Endothelial cell of umbilical vein (primary cell): ENCODE measurements around the gene BCAP31. TPM values are rescaled to one million over a fixed set of nuclear protein-coding genes. Genes with fewer than 3 reads are reported as not detected.
A peak's percentile ranks its signal among the peaks of the same experiment; 100 is the strongest.

Experiments
- BruUV-seq: library from RNA; stranded (reverse); fragments of 400-500 nt; replicated peaks from 2 replicates; lab custom pipeline; 2021; lab: Mats Ljungman, UMichigan
- CTCF ChIA-PET: fragments of 300-600, 350-600 bp; sonication (Branson Sonifier 250); formaldehyde crosslinking; loops from one replicate; lab custom pipeline; 2021; ENCODE audit warnings: antibody characterized with exemption, inconsistent platforms; lab: Charles Lee
- POLR2A ChIA-PET: fragments of 300-600, 350-600 bp; sonication (Branson Sonifier 250); formaldehyde crosslinking; loops from one replicate; lab custom pipeline; 2021; ENCODE audit warnings: antibody characterized with exemption, inconsistent platforms; lab: Charles Lee
- DNase-seq: peaks from one replicate; pipeline ENCODE4 v3.0.0-alpha.2; 2011; ENCODE audit warnings: low read depth, low spot score
- FAIRE-seq: peaks from 2 replicates; lab custom pipeline; 2011; peaks lifted over from hg19 to GRCh38; lab: Jason Lieb, UNC
- H2AFZ ChIP-seq: 2 replicates; pipeline ENCODE4 v1.6.0; 2012; ENCODE audit warnings: low read depth, low read length, control low read depth, inconsistent platforms
- H3K27ac ChIP-seq: 2 replicates; pipeline ENCODE4 v1.5.1; 2011; ENCODE audit warnings: low read depth, mild to moderate bottlenecking, control low read depth, low read length, moderate library complexity; ENCODE audit not compliant: insufficient read depth
- H3K27me3 ChIP-seq, 2 experiments: 2 replicates each; pipeline versions ENCODE4 v1.6.0 to v1.6.1; 2011; ENCODE audit warnings: low read length in 2 of 2, mixed read lengths in 1 of 2; ENCODE audit not compliant: control insufficient read depth in 2 of 2, insufficient read depth in 2 of 2
- H3K36me3 ChIP-seq, 2 experiments: 2 replicates in 1 of 2; 3 replicates in 1 of 2; pipeline ENCODE4 v1.5.1; 2011; ENCODE audit warnings: low read length in 2 of 2, mild to moderate bottlenecking in 1 of 2, moderate library complexity in 1 of 2; ENCODE audit not compliant: control insufficient read depth in 2 of 2, insufficient read depth in 2 of 2; ENCODE audit errors: extremely low read depth in 1 of 2
- H3K4me1 ChIP-seq: 3 replicates; pipeline ENCODE4 v1.5.1; 2011; ENCODE audit warnings: mild to moderate bottlenecking, low read length; ENCODE audit not compliant: control insufficient read depth, insufficient read depth; ENCODE audit errors: extremely low read depth
- H3K4me2 ChIP-seq: 2 replicates; pipeline ENCODE4 v1.6.1; 2011; ENCODE audit warnings: low read length, control low read depth, mixed read lengths; ENCODE audit not compliant: insufficient read depth
- H3K4me3 ChIP-seq, 3 experiments: fragments of 200-600 bp in 1 of 3; sonication (generic), shearing (Covaris generic) in 1 of 3; replicated peaks in 1 of 3; 2 replicates each; pipeline ENCODE4 v1.5.1; 2011 to 2016; ENCODE audit warnings: control low read depth in 3 of 3, low read length in 3 of 3, mild to moderate bottlenecking in 2 of 3, inconsistent platforms in 1 of 3, low read depth in 1 of 3, moderate library complexity in 1 of 3; ENCODE audit not compliant: insufficient read depth in 1 of 3
- H3K79me2 ChIP-seq: 2 replicates; pipeline ENCODE4 v1.6.0; 2012; ENCODE audit warnings: low read length, inconsistent platforms; ENCODE audit not compliant: control insufficient read depth, insufficient read depth
- H3K9ac ChIP-seq: replicated peaks from 2 replicates; pipeline ENCODE3; 2011; ENCODE audit warnings: low read length, control low read depth; ENCODE audit not compliant: insufficient read depth; ENCODE audit errors: extremely low read depth
- H3K9me1 ChIP-seq: replicated peaks from 3 replicates; pipeline ENCODE4 v1.6.0; 2011; ENCODE audit warnings: mild to moderate bottlenecking, low read length; ENCODE audit not compliant: control insufficient read depth, insufficient read depth; ENCODE audit errors: extremely low read depth
- H3K9me3 ChIP-seq: replicated peaks from 2 replicates; pipeline ENCODE4 v1.5.1; 2012; ENCODE audit warnings: low read length, inconsistent platforms; ENCODE audit not compliant: control insufficient read depth, insufficient read depth
- H4K20me1 ChIP-seq: replicated peaks from 2 replicates; pipeline ENCODE3; 2011; ENCODE audit warnings: mild to moderate bottlenecking, low read length; ENCODE audit not compliant: control insufficient read depth, insufficient read depth; ENCODE audit errors: extremely low read depth
- EZH2 ChIP-seq: IDR thresholded peaks from 2 replicates; pipeline ENCODE4 v1.6.1; 2012; ENCODE audit warnings: borderline replicate concordance, low read depth, mild to moderate bottlenecking, moderate library complexity, low read length, inconsistent platforms; ENCODE audit not compliant: severe bottlenecking
- FOS ChIP-seq: IDR thresholded peaks from 2 replicates; pipeline ENCODE4 v1.6.1; 2011; ENCODE audit warnings: mild to moderate bottlenecking, low read length, moderate library complexity, borderline replicate concordance; ENCODE audit not compliant: insufficient read depth
- GATA2 ChIP-seq: IDR thresholded peaks from 2 replicates; pipeline ENCODE4 v1.7.0; 2011; ENCODE audit warnings: low read depth, mild to moderate bottlenecking, moderate library complexity, mixed read lengths, low read length; ENCODE audit not compliant: insufficient read length, insufficient read depth
- JUN ChIP-seq: IDR thresholded peaks from 2 replicates; pipeline ENCODE4 v1.6.1; 2011; ENCODE audit warnings: borderline replicate concordance, low read depth; ENCODE audit not compliant: insufficient read length, insufficient read depth
- MYC ChIP-seq: IDR thresholded peaks from one replicate; pipeline ENCODE4 v1.6.1; 2011; ENCODE audit warnings: mild to moderate bottlenecking, low read depth, low read length
- POLR2A ChIP-seq: IDR thresholded peaks from 2 replicates; pipeline ENCODE4 v1.6.1; 2012; ENCODE audit warnings: low read depth, mild to moderate bottlenecking, control low read depth, low read length
- POLR2AphosphoS5 ChIP-seq: IDR thresholded peaks from 2 replicates; pipeline ENCODE4 v1.6.1; 2012; ENCODE audit warnings: low read depth, mild to moderate bottlenecking, control low read depth, low read length, moderate library complexity; ENCODE audit not compliant: insufficient read depth
- dilution Hi-C: fragments of 300-500 bp; cut with MboI; formaldehyde crosslinking; loops from one replicate; pipeline ENCODE4 v1.15.0; 2019; ENCODE audit warnings: low sequenced_read_pairs; ENCODE audit not compliant: extremely low pct_ligation_motif_present
- intact Hi-C: fragments of 100-400 bp; cut with micrococcal nuclease; formaldehyde crosslinking; loops from one replicate; pipeline ENCODE4 v1.10.0; 2022
- polyA plus RNA-seq, 4 experiments: library from polyadenylated mRNA; depleted of rRNA in 3 of 4; stranded (reverse) in 3 of 4; unstranded in 1 of 4; fragments of >200 nt; gene quantifications; 2 replicates each; pipeline versions ENCODE4 v1.2.1 to v1.2.3, GENCODE V29; 2011 to 2012; ENCODE audit warnings: missing spikeins in 1 of 4
- total RNA-seq: library from RNA; stranded (reverse); gene quantifications from 2 replicates; pipeline ENCODE4 v1.2.3, GENCODE V29; 2021
- TF ChIP-seq, protein P1 (sequence below): IDR thresholded peaks from 2 replicates; pipeline ENCODE4 v1.6.1; 2011; ENCODE audit not compliant: insufficient read depth, insufficient read length
- TF ChIP-seq, protein P2 (sequence below), 2 donors: IDR thresholded peaks; 1 replicate in 1 of 2; 2 replicates in 1 of 2; pipeline ENCODE4 v1.5.1; 2011; ENCODE audit warnings: low read length in 2 of 2, mild to moderate bottlenecking in 2 of 2, moderate library complexity in 2 of 2, control low read depth in 1 of 2, inconsistent platforms in 1 of 2, low read depth in 1 of 2; ENCODE audit not compliant: insufficient read depth in 1 of 2; ENCODE audit errors: extremely low read depth in 1 of 2

Gene BCAP31
- total and polyA plus RNA-seq, 2 donors (not counting 3 experiments of a cell fraction or from before 2014, with no cell fraction given) = 169 to 203 TPM

DNA sequence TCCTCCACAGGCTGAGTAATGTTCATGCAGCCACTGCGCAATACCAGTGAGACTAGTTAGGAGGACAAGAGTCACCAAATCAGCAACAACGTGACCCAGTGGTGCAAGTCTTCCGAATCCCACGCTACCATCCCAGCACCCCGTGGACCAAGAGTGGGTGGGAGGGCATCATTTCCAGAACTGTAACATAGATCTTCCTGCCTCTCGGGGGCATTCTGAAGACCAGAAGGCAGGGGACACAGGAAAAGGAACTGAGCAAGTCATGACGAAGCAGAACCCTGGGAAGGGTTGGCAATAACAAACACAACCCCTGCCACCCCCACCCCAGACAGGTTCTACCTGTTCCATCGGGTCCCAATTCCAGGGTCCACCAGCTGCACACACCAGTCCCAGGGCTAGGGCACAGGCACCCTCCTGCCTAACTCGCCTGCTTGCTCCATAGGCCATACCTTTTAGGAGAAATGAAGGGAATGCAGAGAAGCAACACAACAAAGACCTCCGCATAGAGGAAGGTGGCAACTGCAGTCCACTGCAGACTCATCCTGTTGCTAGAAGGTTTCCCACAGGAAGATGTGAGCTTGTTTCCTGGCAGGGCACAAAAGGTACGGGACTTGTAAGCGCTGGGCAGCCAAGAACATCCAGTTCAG is 1.4 kb downstream of the BCAP31 start:
- Histone ChIP-seq H3K79me2 (peaks cover 36% of the 10 kb centered on the region), H3K27me3 (no peaks in the 10 kb centered on the region), H3K9me3 (no peaks in the 10 kb centered on the region), H3K4me2 (peak overlapping the region; percentile 45), H3K9ac (peak overlapping the region; percentile 69), H2AFZ (no peak overlapping the region), H3K4me3 (peak overlapping the region in 2 of 3 experiments; percentile 41 to 73), H4K20me1 (no peaks in the 10 kb centered on the region), H3K36me3 (peaks cover 4 to 13% of the 10 kb centered on the region in 2 experiments), H3K4me1 (peaks cover 28% of the 10 kb centered on the region), H3K27ac (peak overlapping the region; percentile 42), H3K9me1 (no peaks in the 10 kb centered on the region)
- ChIA-PET POLR2A (no interaction called here), CTCF (interaction anchor here (3.0 kb wide), 1 partner anchor 14 kb away, joined by 10 read pairs; no protein-coding TSS in a partner anchor)
- TF ChIP-seq FOS = peak; percentile 29
- no peak for TF ChIP-seq JUN
- intact Hi-C loops = no loop called here
- BruUV-seq = TSS peak; percentile 44
- FAIRE-seq (peak; percentile 97), DNase-seq (peak; percentile 33)
- dilution Hi-C loops = no loop called here

DNA sequence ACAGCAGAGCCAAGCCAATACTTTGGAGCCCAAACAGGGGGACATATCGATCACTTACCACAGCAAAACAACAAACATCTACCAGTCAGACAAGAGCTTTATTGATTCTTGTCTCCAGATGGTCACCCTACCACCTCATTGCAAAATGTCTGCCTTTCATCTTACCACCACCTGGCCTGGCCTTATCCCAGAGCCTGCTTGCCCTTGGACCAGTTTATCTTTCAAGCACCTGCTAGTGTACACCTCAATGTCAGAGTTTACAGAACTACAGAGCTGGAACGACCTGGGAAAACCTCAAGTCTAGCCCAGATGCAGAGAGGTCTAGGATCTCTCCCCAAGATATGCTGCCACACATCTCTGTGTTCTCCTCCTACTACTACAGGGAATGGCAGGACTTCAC is 4.5 kb downstream of the BCAP31 start:
- peaks cover 10 to 21% of the 10 kb centered on the region in 2 experiments for H3K36me3 ChIP-seq
- H3K4me1 ChIP-seq = peaks cover 11% of the 10 kb centered on the region
- dilution Hi-C loops (no loop called here), intact Hi-C loops (no loop called here)
- ChIA-PET POLR2A (no interaction called here), CTCF (no interaction called here)
- no peaks in the 10 kb centered on the region for H3K27me3 ChIP-seq
- TF ChIP-seq FOS = no peak
- no peak for TF ChIP-seq POLR2A
- no peak for TF ChIP-seq GATA2
- TF ChIP-seq POLR2AphosphoS5 = no peak
- TF ChIP-seq MYC = no peak
- no peak for TF ChIP-seq EZH2
- TF ChIP-seq, protein P1, sequence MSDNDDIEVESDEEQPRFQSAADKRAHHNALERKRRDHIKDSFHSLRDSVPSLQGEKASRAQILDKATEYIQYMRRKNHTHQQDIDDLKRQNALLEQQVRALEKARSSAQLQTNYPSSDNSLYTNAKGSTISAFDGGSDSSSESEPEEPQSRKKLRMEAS = no peak
- TF ChIP-seq JUN = no peak
- TF ChIP-seq, protein P2, sequence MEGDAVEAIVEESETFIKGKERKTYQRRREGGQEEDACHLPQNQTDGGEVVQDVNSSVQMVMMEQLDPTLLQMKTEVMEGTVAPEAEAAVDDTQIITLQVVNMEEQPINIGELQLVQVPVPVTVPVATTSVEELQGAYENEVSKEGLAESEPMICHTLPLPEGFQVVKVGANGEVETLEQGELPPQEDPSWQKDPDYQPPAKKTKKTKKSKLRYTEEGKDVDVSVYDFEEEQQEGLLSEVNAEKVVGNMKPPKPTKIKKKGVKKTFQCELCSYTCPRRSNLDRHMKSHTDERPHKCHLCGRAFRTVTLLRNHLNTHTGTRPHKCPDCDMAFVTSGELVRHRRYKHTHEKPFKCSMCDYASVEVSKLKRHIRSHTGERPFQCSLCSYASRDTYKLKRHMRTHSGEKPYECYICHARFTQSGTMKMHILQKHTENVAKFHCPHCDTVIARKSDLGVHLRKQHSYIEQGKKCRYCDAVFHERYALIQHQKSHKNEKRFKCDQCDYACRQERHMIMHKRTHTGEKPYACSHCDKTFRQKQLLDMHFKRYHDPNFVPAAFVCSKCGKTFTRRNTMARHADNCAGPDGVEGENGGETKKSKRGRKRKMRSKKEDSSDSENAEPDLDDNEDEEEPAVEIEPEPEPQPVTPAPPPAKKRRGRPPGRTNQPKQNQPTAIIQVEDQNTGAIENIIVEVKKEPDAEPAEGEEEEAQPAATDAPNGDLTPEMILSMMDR (IDR thresholded peaks at IDR 0.05; ENCODE audit: extremely low read depth in 1 of 2, insufficient read depth in 1 of 2, low read depth in 1 of 2, low read length in 2 of 2) = no peak
- no peak overlapping the region for H3K4me2 ChIP-seq
- no peak overlapping the region for H2AFZ ChIP-seq
- H3K79me2 ChIP-seq = peaks cover 46% of the 10 kb centered on the region
- no peak for DNase-seq
- no peak overlapping the region for H3K27ac ChIP-seq
- FAIRE-seq = no peak
- H4K20me1 ChIP-seq = no peaks in the 10 kb centered on the region
- BruUV-seq = no TSS peak
- no peak overlapping the region for H3K9ac ChIP-seq
- H3K9me3 ChIP-seq = no peaks in the 10 kb centered on the region
- H3K9me1 ChIP-seq = no peaks in the 10 kb centered on the region
- H3K4me3 ChIP-seq = no peak overlapping the region
